Measurements from ENCODE around the gene RHBDD1. TPM values are rescaled to one million over a fixed set of nuclear protein-coding genes. Genes with fewer than 3 reads are reported as not detected.

RHBDD1 gene
- total RNA-seq, 2 donors from 2014 or later: 35.5 to 57.1 TPM

DNA sequence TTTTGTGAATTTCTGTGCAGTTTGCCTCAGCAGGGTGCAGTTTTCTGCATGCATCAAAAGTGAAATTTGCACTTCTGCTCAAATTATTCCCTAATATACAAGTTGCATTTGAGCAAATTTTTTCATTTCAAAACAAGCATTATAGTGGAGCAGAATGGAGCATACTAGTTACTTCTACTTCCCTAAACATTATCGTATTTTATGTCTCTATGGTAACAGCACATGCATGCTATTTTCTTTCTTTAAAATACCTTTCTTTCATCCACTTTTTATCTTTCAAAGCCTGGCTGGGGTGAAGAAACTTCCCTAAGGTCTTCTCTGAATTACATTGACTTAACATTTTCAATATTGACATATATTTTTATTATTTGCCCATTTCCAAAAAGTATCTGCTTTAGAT is 11.2 kb downstream of the RHBDD1 start:
- Mint-ChIP-seq H3K4me1 (peaks cover 8% of the 10 kb centered on the region), H3K9me3 (no peaks in the 10 kb centered on the region), H3K27ac (no peak overlapping the region), H3K36me3 (ENCODE audit: low read depth) (peaks cover 30% of the 10 kb centered on the region), H3K4me3 (no peak overlapping the region), H3K27me3 (no peaks in the 10 kb centered on the region)
- ATAC-seq (replicated peaks): no peak

DNA sequence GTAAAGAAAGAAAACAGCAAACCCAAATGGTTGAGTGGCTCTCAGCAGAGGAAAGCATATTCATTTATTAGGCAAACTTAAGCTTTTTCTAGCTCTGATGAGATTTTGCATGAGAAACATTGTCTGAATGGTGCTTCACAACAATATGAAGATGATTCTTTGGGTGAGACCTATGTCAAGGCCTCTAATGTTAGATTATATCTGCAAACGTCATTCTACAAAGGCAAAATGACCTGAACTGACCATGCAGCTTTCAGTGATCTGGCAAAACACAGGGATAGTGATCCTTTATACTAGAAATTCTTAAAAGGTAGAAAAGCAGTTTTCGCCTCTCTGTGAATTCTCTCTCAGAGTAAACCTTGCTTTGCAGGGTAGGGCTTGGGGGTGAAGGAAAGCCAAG is 11.7 kb downstream of the RHBDD1 start:
- H3K27ac Mint-ChIP-seq: no peak overlapping the region
- H3K27me3 Mint-ChIP-seq: no peaks in the 10 kb centered on the region
- H3K36me3 Mint-ChIP-seq (ENCODE audit: low read depth): peaks cover 26% of the 10 kb centered on the region
- ATAC-seq (replicated peaks): no peak
- no peaks in the 10 kb centered on the region for H3K9me3 Mint-ChIP-seq
- no peak overlapping the region for H3K4me3 Mint-ChIP-seq
- peaks cover 8% of the 10 kb centered on the region for H3K4me1 Mint-ChIP-seq

DNA sequence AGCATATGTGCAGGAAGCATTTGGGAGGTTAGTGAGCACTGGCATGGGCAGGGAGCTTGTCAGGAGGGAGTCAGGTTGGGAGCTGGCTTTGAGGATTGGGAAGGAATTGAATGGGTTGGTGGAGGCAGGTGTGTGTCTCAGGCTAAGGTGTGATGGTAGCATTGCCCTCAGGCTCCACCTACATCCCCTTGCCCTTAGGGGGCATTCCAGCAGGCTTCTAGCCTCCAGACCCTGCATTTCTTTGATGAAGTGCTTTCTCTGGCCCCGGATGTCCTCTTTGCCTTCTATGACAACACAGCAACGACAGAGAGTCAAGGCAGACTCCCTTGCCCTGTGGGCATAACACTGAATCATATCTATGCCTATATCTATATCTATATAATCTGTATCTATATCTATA is 13.5 kb downstream of the RHBDD1 start:
- H3K27ac Mint-ChIP-seq: no peak overlapping the region
- no peaks in the 10 kb centered on the region for H3K27me3 Mint-ChIP-seq
- H3K9me3 Mint-ChIP-seq: no peaks in the 10 kb centered on the region
- H3K36me3 Mint-ChIP-seq (ENCODE audit: low read depth): peaks cover 13% of the 10 kb centered on the region
- no peak for ATAC-seq (replicated peaks)
- no peak overlapping the region for H3K4me3 Mint-ChIP-seq
- no peaks in the 10 kb centered on the region for H3K4me1 Mint-ChIP-seq

DNA sequence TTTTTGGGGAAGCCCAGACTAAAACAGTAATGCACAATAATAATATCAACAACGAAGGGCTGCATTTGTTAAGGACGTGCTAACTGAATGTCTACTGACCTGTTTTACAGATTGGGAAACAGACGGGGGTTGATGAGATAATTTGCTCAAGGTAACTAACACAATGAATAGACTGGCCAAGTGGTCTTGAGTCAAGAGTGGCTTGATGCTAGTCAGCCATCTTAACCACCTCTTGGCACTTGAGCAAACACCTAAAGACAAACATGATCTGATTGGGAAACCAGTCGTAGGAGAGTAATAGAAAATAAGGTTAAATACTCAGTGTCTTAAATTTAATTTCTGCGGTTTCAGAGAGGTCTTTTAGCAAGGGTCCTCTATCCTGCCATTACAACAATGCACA is 14.2 kb downstream of the RHBDD1 start:
- H3K4me3 Mint-ChIP-seq: no peak overlapping the region
- ATAC-seq (replicated peaks): no peak
- no peaks in the 10 kb centered on the region for H3K4me1 Mint-ChIP-seq
- H3K36me3 Mint-ChIP-seq (ENCODE audit: low read depth): peaks cover 10% of the 10 kb centered on the region
- no peaks in the 10 kb centered on the region for H3K9me3 Mint-ChIP-seq
- H3K27me3 Mint-ChIP-seq: no peaks in the 10 kb centered on the region
- no peak overlapping the region for H3K27ac Mint-ChIP-seq

DNA sequence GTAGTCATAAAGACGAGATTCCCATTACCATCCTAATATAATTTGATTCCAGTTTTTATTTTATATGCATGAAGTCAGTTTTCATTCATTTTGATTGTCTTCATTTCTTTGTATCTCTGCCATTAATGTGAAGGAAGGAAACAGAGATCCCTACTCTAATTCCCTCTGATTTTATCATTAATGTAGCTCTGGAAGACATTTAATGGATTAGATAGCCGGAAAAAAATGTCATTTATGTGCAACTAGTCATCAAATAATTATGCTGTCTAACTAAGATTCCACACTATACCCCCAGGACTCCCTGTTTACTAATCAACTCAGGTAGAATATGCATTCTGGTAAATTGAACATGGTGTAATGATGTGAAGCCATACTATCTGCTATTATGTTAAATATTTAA is 19.9 kb downstream of the RHBDD1 start:
- Mint-ChIP-seq H3K27me3 (no peaks in the 10 kb centered on the region), H3K27ac (no peak overlapping the region), H3K4me1 (peaks cover 10% of the 10 kb centered on the region), H3K36me3 (ENCODE audit: low read depth) (peaks cover 10% of the 10 kb centered on the region), H3K9me3 (no peaks in the 10 kb centered on the region), H3K4me3 (no peak overlapping the region)
- ATAC-seq (replicated peaks): no peak

DNA sequence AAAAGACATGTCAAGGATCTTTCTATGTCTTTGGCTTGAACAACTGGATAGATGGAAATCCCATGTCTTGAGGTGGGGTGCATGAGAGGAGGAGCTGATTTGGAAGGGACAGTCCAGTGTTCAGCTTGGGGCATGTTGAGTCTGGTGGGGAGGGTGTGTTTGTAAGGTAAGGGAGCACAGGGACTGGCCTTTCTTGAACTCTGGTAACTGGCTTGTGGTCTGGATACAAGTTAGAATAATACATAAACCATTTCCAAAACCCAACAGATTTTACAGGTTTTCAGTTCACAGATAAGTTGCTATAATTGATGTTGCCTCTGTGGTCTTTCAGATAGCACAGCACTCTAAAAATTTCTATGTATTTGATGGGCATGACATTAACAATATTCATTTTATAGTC is 24.2 kb downstream of the RHBDD1 start:
- Mint-ChIP-seq H3K4me3 (no peak overlapping the region), H3K4me1 (peaks cover 21% of the 10 kb centered on the region), H3K27ac (no peak overlapping the region), H3K27me3 (no peaks in the 10 kb centered on the region), H3K9me3 (no peaks in the 10 kb centered on the region), H3K36me3 (ENCODE audit: low read depth) (peaks cover 15% of the 10 kb centered on the region)
- ATAC-seq (replicated peaks): no peak

DNA sequence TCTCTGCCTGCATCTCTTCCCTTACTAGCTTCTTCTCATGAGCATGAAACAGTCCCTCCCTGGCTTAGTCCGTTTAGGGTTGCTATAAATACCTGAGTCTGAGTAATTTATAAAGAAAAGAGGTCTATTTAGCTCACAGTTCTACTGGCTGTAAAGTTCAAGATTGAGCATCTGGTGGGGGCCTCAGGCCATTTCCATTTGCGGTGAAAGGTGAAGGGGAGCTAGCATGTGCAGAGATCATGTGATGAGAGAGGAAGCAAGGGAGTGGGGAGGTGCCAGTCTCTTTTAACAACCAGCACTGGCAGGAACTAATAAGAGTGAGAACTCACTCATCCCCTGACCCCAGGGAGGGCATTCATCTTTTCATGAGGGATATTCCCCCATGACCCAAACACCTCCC is 26.8 kb downstream of the RHBDD1 start:
- Mint-ChIP-seq H3K4me3 (no peak overlapping the region), H3K9me3 (no peaks in the 10 kb centered on the region), H3K27me3 (no peaks in the 10 kb centered on the region), H3K4me1 (peaks cover 23% of the 10 kb centered on the region), H3K27ac (no peak overlapping the region), H3K36me3 (ENCODE audit: low read depth) (peaks cover 38% of the 10 kb centered on the region)
- ATAC-seq (replicated peaks): no peak

DNA sequence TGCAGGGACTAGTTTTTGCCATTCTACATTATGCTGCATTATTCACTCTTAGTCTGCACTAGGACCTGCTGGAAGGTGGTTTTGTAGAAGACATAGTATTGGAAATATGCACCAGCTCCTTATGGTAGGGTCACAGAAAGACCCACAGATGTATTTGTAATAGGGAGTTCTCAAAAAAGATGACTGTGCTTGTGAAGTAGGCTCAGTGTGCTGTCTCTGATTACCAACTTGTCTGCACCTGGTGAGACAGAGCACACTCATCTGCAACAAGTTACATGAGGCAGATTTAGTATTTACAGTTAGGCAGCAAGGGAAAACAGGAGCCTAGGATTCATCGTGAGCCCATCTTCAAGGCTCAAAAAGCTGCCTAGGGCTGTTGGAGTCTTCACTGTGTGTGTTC is 29.4 kb downstream of the RHBDD1 start:
- Mint-ChIP-seq H3K27me3 (no peaks in the 10 kb centered on the region), H3K36me3 (ENCODE audit: low read depth) (peaks cover 64% of the 10 kb centered on the region), H3K27ac (no peak overlapping the region), H3K4me1 (peaks cover 14% of the 10 kb centered on the region), H3K4me3 (no peak overlapping the region), H3K9me3 (no peaks in the 10 kb centered on the region)
- ATAC-seq (replicated peaks): no peak

DNA sequence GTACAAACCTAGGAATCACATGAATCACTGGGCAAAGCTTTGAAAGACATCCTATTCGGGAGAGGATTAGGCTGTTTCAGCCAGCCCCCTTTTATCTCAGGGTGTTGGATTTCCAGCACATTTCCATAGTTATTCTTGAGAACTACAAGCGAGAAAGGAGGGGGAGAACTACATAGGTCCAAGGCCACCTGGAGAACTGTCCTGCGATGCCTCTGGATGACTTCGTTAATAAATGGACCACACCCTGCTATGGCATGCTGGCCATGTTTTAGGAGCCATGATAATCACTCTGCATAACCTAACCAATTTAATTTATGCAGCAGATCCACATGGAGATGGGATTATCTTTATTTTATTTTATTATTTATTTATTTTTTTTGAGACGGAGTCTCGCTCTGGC is 29.9 kb downstream of the RHBDD1 start:
- H3K9me3 Mint-ChIP-seq: no peaks in the 10 kb centered on the region
- H3K27ac Mint-ChIP-seq: no peak overlapping the region
- no peak overlapping the region for H3K4me3 Mint-ChIP-seq
- H3K27me3 Mint-ChIP-seq: no peaks in the 10 kb centered on the region
- ATAC-seq (replicated peaks): no peak
- H3K36me3 Mint-ChIP-seq (ENCODE audit: low read depth): peaks cover 69% of the 10 kb centered on the region
- peaks cover 14% of the 10 kb centered on the region for H3K4me1 Mint-ChIP-seq

DNA sequence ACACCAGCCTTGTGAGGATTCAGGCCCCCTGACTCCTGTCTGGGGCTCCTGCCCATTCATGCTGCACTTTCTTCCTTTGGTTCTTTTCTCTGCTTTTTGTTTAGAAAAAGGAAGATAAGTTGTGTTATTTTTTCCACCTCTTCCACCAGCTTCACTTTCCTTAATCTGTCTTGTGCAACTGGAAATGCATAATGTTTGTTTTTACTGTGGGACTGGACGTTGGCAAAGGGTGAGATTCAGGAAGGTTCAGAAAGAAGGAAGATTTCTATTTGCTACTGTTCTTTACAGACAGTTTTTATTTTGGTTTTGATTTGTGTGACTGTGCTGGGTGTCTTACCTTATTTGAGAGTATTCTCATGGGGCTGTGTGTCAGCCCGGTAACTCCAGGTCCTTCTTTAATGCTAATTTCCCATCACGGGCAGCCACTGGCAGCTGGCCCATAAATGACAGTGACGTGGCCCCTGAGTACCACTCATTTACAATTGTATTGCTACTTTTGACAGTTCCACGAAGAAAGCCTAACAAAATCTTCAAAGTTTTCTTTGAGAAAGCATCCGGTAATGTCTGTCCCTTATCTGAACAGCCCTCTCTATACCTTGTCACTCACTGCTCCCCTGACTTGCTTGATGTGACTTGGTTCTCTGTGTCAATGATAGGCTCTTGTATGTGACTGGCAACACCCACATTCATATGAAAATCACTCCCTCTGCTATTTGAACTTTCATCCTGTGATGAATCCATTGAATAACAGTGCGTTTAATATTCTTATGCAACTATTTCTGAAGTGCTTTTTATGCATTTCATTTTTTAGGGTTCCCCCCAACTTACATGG is 32.7 kb downstream of the RHBDD1 start:
- H3K9me3 Mint-ChIP-seq: no peaks in the 10 kb centered on the region
- H3K36me3 Mint-ChIP-seq (ENCODE audit: low read depth): peaks cover 86% of the 10 kb centered on the region
- no peak overlapping the region for H3K4me3 Mint-ChIP-seq
- peaks cover 12% of the 10 kb centered on the region for H3K4me1 Mint-ChIP-seq
- H3K27me3 Mint-ChIP-seq: no peaks in the 10 kb centered on the region
- no peak for ATAC-seq (replicated peaks)
- no peak overlapping the region for H3K27ac Mint-ChIP-seq

DNA sequence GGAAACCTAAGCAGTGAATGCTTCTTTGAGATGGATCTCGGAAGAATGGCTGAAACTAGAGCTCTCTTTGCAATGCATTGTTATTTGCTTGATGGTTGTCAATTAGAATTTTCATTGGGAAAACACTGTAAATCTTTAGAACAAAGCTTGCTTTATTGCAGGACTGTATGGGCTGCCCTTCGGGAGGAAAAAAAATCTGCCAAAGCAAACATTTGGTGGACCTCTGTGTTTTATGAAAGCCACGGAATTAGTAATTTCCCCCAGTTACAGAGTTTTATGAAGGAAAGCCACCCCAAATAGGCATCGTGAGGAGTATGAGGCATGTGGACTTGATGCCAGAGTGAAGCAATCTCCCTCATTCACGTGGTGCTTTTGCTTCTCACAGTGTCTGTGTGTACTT is 33.5 kb downstream of the RHBDD1 start:
- H3K27me3 Mint-ChIP-seq: no peaks in the 10 kb centered on the region
- no peak overlapping the region for H3K27ac Mint-ChIP-seq
- peaks cover 19% of the 10 kb centered on the region for H3K4me1 Mint-ChIP-seq
- H3K4me3 Mint-ChIP-seq: no peak overlapping the region
- peaks cover 85% of the 10 kb centered on the region for H3K36me3 Mint-ChIP-seq (ENCODE audit: low read depth)
- H3K9me3 Mint-ChIP-seq: no peaks in the 10 kb centered on the region
- ATAC-seq (replicated peaks): no peak

DNA sequence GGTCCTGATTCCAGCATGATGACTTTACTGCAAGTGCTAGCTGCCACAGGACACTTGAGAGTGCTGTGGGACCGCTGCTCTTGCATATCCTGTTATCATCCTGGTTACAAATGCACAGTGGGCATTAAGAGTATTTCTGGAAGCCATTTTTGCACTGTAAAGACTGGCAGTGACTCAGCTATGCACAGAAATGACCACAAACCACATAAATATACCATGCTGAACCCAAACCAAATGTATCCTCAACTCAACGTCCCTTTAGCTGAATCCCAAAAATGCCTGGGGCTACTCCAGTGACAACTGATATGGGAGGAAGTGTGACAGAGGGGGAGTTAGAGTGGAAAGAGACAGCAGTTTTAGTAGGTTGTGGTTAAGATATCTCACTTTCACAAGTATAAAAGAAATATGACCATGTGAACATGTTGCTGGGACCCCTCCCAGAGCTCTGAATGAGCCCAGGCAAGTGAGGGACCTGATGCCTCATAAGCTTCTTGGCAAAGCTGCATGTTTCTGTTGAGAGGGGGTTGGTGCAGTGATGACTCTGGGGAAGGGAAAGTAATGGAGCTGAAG is 37.3 kb downstream of the RHBDD1 start:
- no peaks in the 10 kb centered on the region for H3K27me3 Mint-ChIP-seq
- H3K9me3 Mint-ChIP-seq: no peaks in the 10 kb centered on the region
- peaks cover 80% of the 10 kb centered on the region for H3K36me3 Mint-ChIP-seq (ENCODE audit: low read depth)
- peak; percentile 51 for ATAC-seq (replicated peaks)
- H3K27ac Mint-ChIP-seq: peak overlapping the region; percentile 88
- peaks cover 18% of the 10 kb centered on the region for H3K4me1 Mint-ChIP-seq
- H3K4me3 Mint-ChIP-seq: peak overlapping the region; percentile 31

DNA sequence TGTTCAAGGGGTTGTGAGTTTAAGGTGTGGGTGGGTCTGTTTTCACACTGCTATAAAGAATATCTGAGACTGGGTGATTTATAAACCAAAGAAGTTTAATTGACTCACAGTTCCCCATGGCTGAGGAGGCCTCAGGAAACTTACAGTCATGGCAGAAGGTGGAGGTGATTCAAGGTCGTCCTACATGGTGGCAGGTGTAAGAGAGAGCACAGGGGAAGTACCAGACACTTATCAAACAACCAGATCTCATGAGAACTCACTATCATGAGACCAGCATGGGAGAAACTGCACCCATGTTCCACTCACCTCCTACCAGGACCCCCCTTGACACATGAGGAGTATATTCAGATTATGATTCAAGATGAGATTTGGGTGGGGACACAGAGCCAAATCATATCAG is 38.0 kb downstream of the RHBDD1 start:
- H3K27me3 Mint-ChIP-seq: no peaks in the 10 kb centered on the region
- H3K9me3 Mint-ChIP-seq: peaks cover 4% of the 10 kb centered on the region
- peaks cover 18% of the 10 kb centered on the region for H3K4me1 Mint-ChIP-seq
- peak overlapping the region; percentile 31 for H3K4me3 Mint-ChIP-seq
- H3K27ac Mint-ChIP-seq: peak overlapping the region; percentile 88
- peak; percentile 87 for ATAC-seq (replicated peaks)
- peaks cover 80% of the 10 kb centered on the region for H3K36me3 Mint-ChIP-seq (ENCODE audit: low read depth)

DNA sequence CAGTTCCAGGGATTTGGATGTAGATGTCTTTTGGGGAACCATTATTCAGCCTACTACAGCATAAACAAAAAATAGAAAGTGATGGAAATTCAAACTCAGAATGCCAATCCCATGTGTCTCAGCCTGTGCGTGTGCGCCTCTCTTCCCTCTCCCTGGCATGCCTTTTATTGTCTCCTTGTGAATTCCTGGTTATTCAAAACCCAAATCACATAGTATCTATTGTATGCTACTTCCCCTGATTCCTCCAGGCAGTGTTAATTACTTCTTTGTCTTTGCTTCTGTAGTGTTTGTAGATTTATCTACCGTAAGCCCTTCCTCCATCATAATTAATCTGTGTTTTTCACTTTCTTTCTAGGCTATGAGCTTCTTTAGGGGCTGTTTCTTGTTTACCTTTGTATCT is 38.9 kb downstream of the RHBDD1 start:
- H3K36me3 Mint-ChIP-seq (ENCODE audit: low read depth): peaks cover 80% of the 10 kb centered on the region

DNA sequence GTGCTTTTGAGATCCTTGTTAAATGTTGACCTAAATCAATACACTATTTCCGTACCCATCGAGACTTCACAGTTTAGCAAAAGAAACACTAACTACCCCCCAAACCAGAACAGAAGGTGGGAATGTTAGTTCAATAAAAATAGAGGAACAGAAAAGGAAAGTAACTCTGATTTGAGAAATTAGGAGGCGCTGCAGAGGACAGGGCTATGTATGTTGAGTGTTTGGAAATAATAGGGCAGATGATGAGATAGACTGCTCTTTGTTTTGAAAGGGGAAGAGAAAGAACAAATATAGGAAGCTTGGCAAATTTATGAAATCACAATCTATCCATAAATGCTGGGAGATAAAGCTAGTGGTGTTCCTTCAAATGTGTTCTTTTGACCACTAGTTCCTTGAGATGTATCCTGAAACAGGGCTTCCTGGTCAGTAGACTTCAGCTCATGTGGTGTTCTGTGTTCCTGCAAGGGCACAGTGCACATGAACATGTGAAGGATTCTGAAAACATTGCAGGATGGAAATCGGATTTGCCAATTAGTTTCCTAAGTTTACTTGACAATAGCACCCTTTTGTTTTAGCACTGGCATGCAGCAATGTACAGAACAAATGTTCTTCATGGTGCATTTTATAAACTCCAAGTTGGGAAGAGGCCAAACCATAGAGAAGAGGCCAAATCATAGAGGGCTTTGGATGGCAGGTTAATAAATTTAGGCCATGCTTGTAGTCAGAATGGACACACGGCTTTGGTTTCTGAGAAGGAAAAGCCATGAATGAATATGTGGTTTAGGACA is 39.8 kb downstream of the RHBDD1 start:
- Mint-ChIP-seq H3K4me1 (peaks cover 21% of the 10 kb centered on the region), H3K36me3 (ENCODE audit: low read depth) (peaks cover 80% of the 10 kb centered on the region)

More for the DNA sequence above, 38.9 kb downstream of the RHBDD1 start:
- Mint-ChIP-seq H3K9me3 (peaks cover 5% of the 10 kb centered on the region), H3K4me1 (peaks cover 18% of the 10 kb centered on the region), H3K27me3 (no peaks in the 10 kb centered on the region), H3K27ac (no peak overlapping the region), H3K4me3 (no peak overlapping the region)
- no peak for ATAC-seq (replicated peaks)

More for the DNA sequence above, 39.8 kb downstream of the RHBDD1 start:
- H3K4me3 Mint-ChIP-seq: no peak overlapping the region
- no peak overlapping the region for H3K27ac Mint-ChIP-seq
- H3K9me3 Mint-ChIP-seq: peaks cover 5% of the 10 kb centered on the region
- ATAC-seq (replicated peaks): no peak
- no peaks in the 10 kb centered on the region for H3K27me3 Mint-ChIP-seq
